Brain microvascular endothelial cell (primary cell): ENCODE data around the gene HERPUD2.

Experiments used
- DNase-seq: peaks from one replicate; pipeline ENCODE4 v3.0.0-alpha.2; 2020
- H3K27ac ChIP-seq: fragments of 250-450 bp; sonication (Bioruptor Pico); 2 replicates; pipeline ENCODE4 v1.5.1; 2020; ENCODE audit warnings: mild to moderate bottlenecking, moderate library complexity
- H3K27me3 ChIP-seq: fragments of 250-450 bp; sonication (Bioruptor Pico); replicated peaks from 2 replicates; pipeline ENCODE4 v1.5.1; 2020; ENCODE audit warnings: mild to moderate bottlenecking
- H3K36me3 ChIP-seq: fragments of 250-450 bp; sonication (Bioruptor Pico); replicated peaks from 2 replicates; pipeline ENCODE4 v1.5.1; 2020; ENCODE audit warnings: mild to moderate bottlenecking
- H3K4me3 ChIP-seq: 2 replicates; pipeline ENCODE4 v1.5.1; 2011; ENCODE audit warnings: low read depth, mild to moderate bottlenecking, control low read depth, low read length, moderate library complexity
- in situ Hi-C: cut with HindIII; loops from 2 replicates; pipeline ENCODE4 v1.10.0; 2017; ENCODE audit warnings: low sequenced_read_pairs, low pct_ligation_motif_present
- TF ChIP-seq, protein P1 (sequence below): IDR thresholded peaks from 2 replicates; pipeline ENCODE4 v1.5.1; 2011; ENCODE audit warnings: low read depth, mild to moderate bottlenecking, moderate library complexity, low read length, control low read depth, inconsistent platforms; ENCODE audit errors: missing control alignments

The HERPUD2 gene

DNA sequence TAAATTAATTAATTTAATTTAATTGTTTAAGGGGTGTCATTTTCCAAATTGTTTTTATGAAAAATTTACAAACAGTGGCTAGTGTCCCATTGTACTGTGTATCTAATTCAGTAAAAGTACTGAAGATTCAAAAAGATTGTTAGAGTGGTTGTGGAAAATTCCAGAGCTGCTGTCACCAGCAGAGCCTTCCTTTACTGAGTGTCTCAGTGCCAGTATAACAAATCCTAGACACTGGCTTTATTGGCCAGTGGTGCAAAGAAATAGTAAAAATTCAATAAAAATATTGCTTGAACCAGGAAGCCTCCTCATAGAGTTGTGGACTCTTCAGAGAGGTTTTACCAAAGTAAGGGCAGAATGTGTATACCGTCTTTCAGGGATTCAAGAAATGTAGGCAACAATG is 23.1 kb upstream of the HERPUD2 start:
- no peak overlapping the region for H3K27ac ChIP-seq
- no peak overlapping the region for H3K4me3 ChIP-seq
- TF ChIP-seq, protein P1, sequence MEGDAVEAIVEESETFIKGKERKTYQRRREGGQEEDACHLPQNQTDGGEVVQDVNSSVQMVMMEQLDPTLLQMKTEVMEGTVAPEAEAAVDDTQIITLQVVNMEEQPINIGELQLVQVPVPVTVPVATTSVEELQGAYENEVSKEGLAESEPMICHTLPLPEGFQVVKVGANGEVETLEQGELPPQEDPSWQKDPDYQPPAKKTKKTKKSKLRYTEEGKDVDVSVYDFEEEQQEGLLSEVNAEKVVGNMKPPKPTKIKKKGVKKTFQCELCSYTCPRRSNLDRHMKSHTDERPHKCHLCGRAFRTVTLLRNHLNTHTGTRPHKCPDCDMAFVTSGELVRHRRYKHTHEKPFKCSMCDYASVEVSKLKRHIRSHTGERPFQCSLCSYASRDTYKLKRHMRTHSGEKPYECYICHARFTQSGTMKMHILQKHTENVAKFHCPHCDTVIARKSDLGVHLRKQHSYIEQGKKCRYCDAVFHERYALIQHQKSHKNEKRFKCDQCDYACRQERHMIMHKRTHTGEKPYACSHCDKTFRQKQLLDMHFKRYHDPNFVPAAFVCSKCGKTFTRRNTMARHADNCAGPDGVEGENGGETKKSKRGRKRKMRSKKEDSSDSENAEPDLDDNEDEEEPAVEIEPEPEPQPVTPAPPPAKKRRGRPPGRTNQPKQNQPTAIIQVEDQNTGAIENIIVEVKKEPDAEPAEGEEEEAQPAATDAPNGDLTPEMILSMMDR: no peak
- no peak for DNase-seq
- no peaks in the 10 kb centered on the region for H3K36me3 ChIP-seq
- in situ Hi-C loops: no loop called here
- H3K27me3 ChIP-seq: no peaks in the 10 kb centered on the region

DNA sequence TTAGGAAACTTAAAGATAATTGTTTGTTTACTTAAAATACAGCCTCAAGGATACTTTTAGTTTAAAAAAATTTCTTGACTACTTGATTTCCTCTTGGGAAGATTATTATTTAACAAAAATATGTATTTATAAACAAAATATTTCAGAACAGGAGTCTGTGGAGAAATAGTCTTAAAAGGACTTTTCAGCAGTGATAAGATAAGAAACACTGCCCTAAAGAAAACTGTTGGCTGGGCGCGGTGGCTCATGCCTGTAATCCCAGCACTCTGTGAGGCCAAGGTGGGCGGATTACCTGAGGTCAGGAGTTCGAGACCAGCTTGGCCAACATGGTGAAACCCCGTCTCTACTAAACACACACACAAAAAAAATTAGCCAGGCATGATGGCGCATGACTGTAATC is 22.6 kb upstream of the HERPUD2 start:
- TF ChIP-seq, protein P1: no peak
- H3K36me3 ChIP-seq: no peaks in the 10 kb centered on the region
- H3K27ac ChIP-seq: no peak overlapping the region
- no peak for DNase-seq
- in situ Hi-C loops: no loop called here
- no peaks in the 10 kb centered on the region for H3K27me3 ChIP-seq
- no peak overlapping the region for H3K4me3 ChIP-seq

DNA sequence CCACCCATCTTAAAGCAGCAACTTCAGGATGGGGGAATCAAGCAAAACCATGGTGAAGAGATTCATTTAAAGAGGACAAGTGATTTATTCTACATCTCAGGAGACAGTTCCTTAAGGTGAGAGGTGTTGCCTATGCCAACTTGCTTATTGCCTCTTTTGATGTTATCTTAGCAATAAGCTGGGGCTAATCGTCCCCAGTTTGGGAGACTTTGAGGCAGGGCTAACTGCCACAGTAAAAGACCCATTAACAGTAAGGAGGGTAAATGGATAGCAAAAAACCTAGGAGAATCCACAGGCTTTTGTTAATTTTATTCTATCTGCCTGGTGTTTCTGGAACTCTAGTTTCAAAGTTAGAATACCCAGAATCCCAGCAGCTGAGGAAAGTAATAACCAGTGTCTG is 22.1 kb upstream of the HERPUD2 start:
- TF ChIP-seq, protein P1: no peak
- Histone ChIP-seq H3K27ac (no peak overlapping the region), H3K36me3 (no peaks in the 10 kb centered on the region), H3K4me3 (no peak overlapping the region), H3K27me3 (no peaks in the 10 kb centered on the region)
- in situ Hi-C loops: no loop called here
- DNase-seq: no peak

DNA sequence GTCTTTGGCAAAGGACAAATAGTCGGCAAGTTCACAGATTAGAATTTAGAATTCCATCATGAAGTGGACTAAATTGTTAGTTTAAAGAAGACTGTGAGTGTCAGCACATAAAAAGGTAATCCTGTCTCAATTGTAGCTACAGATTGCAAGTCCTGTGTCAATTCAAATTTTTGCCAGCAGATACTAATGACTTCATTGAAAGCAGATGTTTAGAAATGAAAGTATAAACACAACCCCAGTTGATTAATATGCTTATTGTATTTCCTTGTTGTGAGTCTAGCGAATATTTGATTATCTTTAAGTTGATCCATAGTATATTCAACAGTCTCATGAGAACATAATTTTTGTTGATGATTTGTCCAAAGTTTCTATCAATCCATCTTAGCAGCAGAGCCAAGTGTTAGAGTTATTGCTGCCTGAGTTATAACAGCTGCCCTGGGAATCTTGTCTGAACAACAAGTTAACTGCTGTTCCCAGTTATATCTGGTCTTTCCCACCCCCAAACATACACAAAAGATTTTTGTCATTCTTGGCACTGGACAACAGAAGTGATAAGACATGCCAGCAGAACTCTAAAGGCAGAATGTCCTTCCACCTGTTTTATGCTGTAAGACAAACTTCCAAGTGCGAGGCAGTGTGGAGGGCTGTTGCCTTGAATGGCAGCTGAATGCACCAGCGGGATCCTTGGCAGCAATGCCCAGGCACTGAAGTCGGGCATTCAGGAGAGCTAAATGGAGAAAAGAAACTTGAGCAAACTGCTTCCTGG is 21.3 kb upstream of the HERPUD2 start:
- no peak overlapping the region for H3K4me3 ChIP-seq
- TF ChIP-seq, protein P1: no peak
- peak; percentile 16 for DNase-seq
- in situ Hi-C loops: no loop called here
- H3K36me3 ChIP-seq: no peaks in the 10 kb centered on the region
- H3K27me3 ChIP-seq: no peaks in the 10 kb centered on the region
- H3K27ac ChIP-seq: no peak overlapping the region

DNA sequence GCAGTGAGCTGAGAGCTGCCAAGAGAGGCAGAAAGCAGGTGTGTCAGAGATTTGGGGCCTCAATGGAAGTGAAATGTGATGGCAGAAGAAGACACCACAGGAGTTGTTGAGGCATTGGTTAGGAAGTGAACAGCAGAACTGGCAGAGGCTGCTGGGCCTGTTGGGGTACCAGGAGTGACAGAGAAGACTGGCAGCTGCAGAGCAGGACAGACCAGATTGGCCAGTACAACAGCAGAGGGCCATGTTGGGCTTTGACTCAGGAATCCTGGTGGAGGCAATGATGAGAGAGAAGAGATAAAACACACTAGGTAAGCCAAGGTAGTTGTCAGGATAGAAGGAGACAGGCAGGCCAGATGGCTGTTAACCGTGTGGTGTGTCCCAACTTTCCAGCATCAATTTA is 19.9 kb upstream of the HERPUD2 start:
- Histone ChIP-seq H3K4me3 (no peak overlapping the region), H3K36me3 (no peaks in the 10 kb centered on the region), H3K27ac (no peak overlapping the region), H3K27me3 (no peaks in the 10 kb centered on the region)
- in situ Hi-C loops: no loop called here
- TF ChIP-seq, protein P1: no peak
- DNase-seq: no peak

DNA sequence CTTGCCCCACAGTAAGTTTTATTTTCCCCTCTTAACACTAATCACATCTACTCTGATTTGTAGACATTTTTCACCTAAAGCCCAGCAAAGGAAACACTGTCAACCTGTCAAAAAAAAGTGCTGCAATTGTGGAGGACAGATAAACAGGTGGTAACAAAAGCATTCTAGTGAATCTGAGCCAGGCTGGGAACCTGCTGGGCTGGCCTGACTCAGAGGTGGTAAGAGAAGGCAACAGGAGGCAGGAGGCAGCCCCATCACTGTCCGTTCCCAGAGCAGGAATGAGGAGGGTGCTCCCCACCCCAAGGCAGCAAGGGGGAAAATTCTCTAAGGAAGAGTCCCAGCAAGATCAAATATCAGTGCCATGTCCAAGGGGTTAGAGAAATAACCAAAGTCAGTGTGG is 19.5 kb upstream of the HERPUD2 start:
- in situ Hi-C loops: no loop called here
- Histone ChIP-seq H3K36me3 (no peaks in the 10 kb centered on the region), H3K27me3 (no peaks in the 10 kb centered on the region), H3K4me3 (no peak overlapping the region), H3K27ac (no peak overlapping the region)
- TF ChIP-seq, protein P1: no peak
- DNase-seq: no peak
